ENCODE measurements around the gene ADRA2C.

ADRA2C gene

DNA sequence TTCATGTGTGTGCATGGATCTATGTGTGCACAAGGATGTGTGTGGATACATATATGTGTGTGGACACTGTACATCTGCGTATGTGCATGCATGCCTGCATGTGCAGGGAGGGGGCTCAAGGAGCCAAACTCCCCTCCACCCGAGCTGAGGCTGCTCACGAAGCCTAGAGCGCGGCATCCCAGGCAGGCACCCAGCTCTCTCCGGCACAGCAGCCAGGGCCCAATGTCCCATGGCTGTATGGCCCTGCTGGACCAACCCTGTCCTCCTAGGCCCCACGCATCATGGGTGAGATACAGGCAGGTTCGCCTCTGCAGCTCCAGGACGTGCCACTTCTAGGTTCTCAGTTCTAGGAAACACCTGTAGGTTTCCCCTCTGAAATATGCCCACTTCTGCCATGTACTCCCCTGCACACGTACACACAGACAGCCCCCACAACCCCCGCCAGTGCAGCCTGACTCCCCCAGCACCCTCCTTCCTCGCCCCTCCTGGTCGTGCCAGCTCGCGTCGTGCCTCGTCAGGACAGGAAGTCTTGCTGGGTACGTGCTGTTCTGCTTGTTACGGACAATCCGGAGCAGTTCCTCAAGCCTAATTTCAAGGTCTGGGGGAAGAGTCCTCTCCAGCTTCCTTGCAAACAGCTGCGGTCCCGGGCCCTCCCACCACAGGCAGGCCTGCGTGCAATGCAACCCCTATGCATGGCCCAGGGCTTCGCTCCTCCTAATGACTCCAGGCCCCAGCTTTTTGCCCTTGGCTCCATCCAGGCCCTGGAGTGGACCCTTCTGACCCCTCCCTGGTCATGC lies 3.2 kb upstream of the ADRA2C start:
- no peak for DNase-seq (ENCODE audit: extremely low spot score)
- TF ChIP-seq, protein P1, sequence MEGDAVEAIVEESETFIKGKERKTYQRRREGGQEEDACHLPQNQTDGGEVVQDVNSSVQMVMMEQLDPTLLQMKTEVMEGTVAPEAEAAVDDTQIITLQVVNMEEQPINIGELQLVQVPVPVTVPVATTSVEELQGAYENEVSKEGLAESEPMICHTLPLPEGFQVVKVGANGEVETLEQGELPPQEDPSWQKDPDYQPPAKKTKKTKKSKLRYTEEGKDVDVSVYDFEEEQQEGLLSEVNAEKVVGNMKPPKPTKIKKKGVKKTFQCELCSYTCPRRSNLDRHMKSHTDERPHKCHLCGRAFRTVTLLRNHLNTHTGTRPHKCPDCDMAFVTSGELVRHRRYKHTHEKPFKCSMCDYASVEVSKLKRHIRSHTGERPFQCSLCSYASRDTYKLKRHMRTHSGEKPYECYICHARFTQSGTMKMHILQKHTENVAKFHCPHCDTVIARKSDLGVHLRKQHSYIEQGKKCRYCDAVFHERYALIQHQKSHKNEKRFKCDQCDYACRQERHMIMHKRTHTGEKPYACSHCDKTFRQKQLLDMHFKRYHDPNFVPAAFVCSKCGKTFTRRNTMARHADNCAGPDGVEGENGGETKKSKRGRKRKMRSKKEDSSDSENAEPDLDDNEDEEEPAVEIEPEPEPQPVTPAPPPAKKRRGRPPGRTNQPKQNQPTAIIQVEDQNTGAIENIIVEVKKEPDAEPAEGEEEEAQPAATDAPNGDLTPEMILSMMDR (IDR thresholded peaks at IDR 0.05; ENCODE audit: control extremely low read depth, extremely low read depth, low read depth, missing control alignments): no peak
- ChIA-PET POLR2A (no interaction called here), CTCF (no interaction called here)

DNA sequence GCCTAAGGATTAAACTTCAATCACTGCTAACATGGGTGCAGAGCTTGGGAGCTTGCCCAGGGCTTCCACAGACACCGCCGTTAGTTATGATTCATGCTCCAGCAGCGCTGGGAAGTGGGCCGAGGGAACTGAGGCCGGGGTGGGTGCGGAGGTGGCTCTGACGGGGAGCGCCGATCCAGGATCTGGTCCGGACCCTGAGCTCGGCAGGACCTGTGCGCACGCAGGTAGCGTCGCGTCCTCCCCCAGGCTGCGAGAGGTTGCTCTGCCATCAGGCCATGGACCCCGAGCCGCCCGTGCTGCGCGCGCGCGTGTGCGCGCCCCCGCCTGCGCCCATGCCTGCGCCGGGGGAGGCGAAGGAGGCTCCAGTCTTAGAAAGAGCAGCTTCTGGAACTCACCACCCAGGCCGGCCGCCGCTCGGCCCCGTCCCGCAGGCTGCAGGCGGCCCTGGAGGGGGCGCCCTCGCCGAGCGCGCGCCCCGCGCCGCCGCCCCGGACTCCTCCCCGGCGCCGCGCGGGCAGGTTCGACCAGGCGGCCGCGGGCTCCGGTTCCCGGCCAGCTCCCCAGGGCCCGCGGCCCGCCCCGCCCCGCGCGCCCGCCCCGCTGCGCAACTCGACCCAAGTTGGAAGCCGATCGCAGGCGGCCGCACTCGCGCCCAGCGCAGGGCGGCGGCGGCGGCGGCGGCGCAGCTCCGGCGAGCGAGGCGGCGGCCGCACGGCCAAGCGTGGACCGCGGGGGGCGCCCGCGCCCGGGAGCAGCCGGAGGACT lies 732 bp upstream of the ADRA2C start:
- ChIA-PET CTCF (interaction anchor here (0.9 kb wide), 1 partner anchor 17 kb away, joined by 3 read pairs; no protein-coding TSS in a partner anchor), POLR2A (no interaction called here)
- DNase-seq (ENCODE audit: extremely low spot score): no peak
- TF ChIP-seq, protein P1 (IDR thresholded peaks at IDR 0.05; ENCODE audit: control extremely low read depth, extremely low read depth, low read depth, missing control alignments): no peak

DNA sequence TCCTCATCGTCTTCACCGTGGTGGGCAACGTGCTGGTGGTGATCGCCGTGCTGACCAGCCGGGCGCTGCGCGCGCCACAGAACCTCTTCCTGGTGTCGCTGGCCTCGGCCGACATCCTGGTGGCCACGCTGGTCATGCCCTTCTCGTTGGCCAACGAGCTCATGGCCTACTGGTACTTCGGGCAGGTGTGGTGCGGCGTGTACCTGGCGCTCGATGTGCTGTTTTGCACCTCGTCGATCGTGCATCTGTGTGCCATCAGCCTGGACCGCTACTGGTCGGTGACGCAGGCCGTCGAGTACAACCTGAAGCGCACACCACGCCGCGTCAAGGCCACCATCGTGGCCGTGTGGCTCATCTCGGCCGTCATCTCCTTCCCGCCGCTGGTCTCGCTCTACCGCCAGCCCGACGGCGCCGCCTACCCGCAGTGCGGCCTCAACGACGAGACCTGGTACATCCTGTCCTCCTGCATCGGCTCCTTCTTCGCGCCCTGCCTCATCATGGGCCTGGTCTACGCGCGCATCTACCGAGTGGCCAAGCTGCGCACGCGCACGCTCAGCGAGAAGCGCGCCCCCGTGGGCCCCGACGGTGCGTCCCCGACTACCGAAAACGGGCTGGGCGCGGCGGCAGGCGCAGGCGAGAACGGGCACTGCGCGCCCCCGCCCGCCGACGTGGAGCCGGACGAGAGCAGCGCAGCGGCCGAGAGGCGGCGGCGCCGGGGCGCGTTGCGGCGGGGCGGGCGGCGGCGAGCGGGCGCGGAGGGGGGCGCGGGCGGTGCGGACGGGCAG lies 792 bp downstream of the ADRA2C start:
- CTCF ChIA-PET: no interaction called here
- POLR2A ChIA-PET: no interaction called here
- no peak for DNase-seq (ENCODE audit: extremely low spot score)
- TF ChIP-seq, protein P1 (IDR thresholded peaks at IDR 0.05; ENCODE audit: control extremely low read depth, extremely low read depth, low read depth, missing control alignments): no peak

DNA sequence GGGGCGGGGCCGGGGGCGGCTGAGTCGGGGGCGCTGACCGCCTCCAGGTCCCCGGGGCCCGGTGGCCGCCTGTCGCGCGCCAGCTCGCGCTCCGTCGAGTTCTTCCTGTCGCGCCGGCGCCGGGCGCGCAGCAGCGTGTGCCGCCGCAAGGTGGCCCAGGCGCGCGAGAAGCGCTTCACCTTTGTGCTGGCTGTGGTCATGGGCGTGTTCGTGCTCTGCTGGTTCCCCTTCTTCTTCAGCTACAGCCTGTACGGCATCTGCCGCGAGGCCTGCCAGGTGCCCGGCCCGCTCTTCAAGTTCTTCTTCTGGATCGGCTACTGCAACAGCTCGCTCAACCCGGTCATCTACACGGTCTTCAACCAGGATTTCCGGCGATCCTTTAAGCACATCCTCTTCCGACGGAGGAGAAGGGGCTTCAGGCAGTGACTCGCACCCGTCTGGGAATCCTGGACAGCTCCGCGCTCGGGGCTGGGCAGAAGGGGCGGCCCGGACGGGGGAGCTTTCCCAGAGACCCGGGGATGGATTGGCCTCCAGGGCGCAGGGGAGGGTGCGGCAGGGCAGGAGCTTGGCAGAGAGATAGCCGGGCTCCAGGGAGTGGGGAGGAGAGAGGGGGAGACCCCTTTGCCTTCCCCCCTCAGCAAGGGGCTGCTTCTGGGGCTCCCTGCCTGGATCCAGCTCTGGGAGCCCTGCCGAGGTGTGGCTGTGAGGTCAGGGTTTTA lies 1.5 kb downstream of the ADRA2C start:
- DNase-seq (ENCODE audit: extremely low spot score): no peak
- TF ChIP-seq, protein P1 (IDR thresholded peaks at IDR 0.05; ENCODE audit: control extremely low read depth, extremely low read depth, low read depth, missing control alignments): no peak
- CTCF ChIA-PET: no interaction called here
- POLR2A ChIA-PET: no interaction called here

DNA sequence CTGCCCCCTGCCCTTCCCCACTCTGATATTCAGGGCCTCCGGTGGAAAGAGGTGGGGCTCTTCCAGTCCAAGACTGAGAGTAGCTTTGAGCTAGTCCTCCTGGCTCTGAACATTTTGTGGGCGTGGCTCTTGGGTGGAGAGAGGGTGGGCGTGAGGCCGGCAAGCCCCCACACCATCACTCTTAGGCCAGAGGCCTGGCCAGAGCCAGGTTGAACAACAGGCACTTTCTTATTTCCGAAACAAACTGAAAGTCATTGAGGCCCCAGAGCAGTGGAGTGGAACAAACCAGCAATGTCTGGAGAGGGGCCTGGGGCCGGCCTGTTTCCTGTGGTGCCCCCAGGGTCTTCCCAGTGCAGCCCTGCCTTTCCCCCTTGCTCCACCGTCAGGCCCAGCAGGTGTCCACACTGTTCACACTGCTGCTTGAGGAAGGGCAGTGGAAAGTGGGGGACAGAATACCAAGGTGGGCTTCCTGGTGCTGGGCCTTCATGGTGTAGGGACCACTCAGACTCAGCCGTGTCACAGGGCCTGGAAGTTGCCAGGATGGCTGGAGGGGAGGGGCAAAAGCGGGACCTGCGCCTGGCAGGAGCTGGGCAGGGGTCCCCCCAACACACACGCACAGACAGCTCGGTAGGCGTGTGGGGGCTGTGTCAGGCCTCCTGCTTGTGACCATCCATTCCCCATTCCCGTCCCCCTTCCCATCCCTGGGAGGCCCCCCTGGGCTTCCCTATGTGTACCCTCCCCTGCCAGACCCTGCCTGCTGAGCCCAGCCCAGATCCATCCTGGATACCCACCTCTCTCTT lies 2.9 kb downstream of the ADRA2C start:
- TF ChIP-seq, protein P1 (IDR thresholded peaks at IDR 0.05; ENCODE audit: control extremely low read depth, extremely low read depth, low read depth, missing control alignments): no peak
- CTCF ChIA-PET: no interaction called here
- POLR2A ChIA-PET: no interaction called here
- no peak for DNase-seq (ENCODE audit: extremely low spot score)
